ENCODE measurements around the gene PAM.
"Not testable (repeated sequence)": the region's sequence is repeated elsewhere in the genome, so short reads cannot be mapped to it uniquely, and the experiment has no call there.

PAM gene

GRCh38 chr5:102905056-102905455 lies 150.0 kb downstream of the PAM start:
- no peak for DNase-seq

GRCh38 chr5:102907099-102907498 lies 152.0 kb downstream of the PAM start:
- DNase-seq = not testable (repeated sequence)

GRCh38 chr5:102910240-102911226 lies 155.4 kb downstream of the PAM start:
- DNase-seq = no peak

- no peak for DNase-seq
These were observed 156.9 kb downstream of the PAM start for GRCh38 chr5:102911973-102912372.

- no peak for DNase-seq
These were observed 161.0 kb downstream of the PAM start for GRCh38 chr5:102916109-102916508.

GRCh38 chr5:102918986-102919610 lies 164.0 kb downstream of the PAM start:
- no peak for DNase-seq

- no peak for DNase-seq
These were observed 165.7 kb downstream of the PAM start for GRCh38 chr5:102920762-102921161.

GRCh38 chr5:102921341-102922044 lies 166.4 kb downstream of the PAM start:
- DNase-seq = no peak

GRCh38 chr5:102922111-102922720 lies 167.1 kb downstream of the PAM start:
- DNase-seq = no peak

- no peak for DNase-seq
These were observed 167.8 kb downstream of the PAM start for GRCh38 chr5:102922799-102923477.

- DNase-seq = no peak
These were observed 169.9 kb downstream of the PAM start for GRCh38 chr5:102924963-102925362.

GRCh38 chr5:102927007-102927406 lies 171.9 kb downstream of the PAM start:
- DNase-seq = no peak

GRCh38 chr5:102930244-102930643 lies 175.1 kb downstream of the PAM start:
- no peak for DNase-seq

- no peak for DNase-seq
These were observed 176.1 kb downstream of the PAM start for GRCh38 chr5:102931085-102931725.

- no peak for DNase-seq
These were observed 177.7 kb downstream of the PAM start for GRCh38 chr5:102932781-102933180.

GRCh38 chr5:102933316-102933715 lies 178.2 kb downstream of the PAM start:
- DNase-seq = no peak

GRCh38 chr5:102933721-102934459 lies 178.8 kb downstream of the PAM start:
- no peak for DNase-seq

GRCh38 chr5:102937894-102938293 lies 182.8 kb downstream of the PAM start:
- DNase-seq = no peak

GRCh38 chr5:102941111-102941510 lies 186.0 kb downstream of the PAM start:
- DNase-seq = no peak

- DNase-seq = no peak
These were observed 191.3 kb downstream of the PAM start for GRCh38 chr5:102946414-102946813.

- no peak for DNase-seq
These were observed 191.9 kb downstream of the PAM start for GRCh38 chr5:102946971-102947370.
